Measurements from ENCODE around the gene CCNY. TPM values are rescaled to one million over a fixed set of nuclear protein-coding genes. Genes with fewer than 3 reads are reported as not detected.

Gene CCNY
- total and polyA plus RNA-seq, 2 of the 4 experiments (the other 2 are of a cell fraction), result 38.0 to 131 TPM

DNA sequence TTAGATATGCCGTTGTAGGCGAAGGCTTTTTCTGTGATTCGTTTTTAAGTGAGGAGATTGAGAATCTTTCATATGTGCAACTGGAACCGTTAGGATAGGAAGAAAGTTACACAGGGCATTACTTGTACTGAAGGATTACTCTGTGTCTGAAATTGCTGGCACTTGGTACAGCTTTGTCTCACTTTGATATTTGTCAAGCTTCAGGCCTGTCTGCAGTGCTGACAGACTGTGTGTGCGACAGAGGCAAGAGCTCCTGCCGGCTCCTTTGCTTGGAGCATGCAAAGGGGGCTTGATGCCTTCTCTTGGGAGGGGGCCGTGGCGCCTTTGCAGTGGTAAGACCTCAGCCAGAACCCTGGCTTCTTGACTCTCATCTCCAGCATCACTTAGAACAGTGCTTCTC is 45.8 kb downstream of the CCNY start:
- peaks cover 61% of the 10 kb centered on the region for H4K20me1 ChIP-seq (ENCODE audit: insufficient read depth, low read length)
- DNase-seq (no peak), ATAC-seq (ENCODE audit: low read depth) (no peak)
- no peaks in the 10 kb centered on the region for H3K9me3 ChIP-seq (ENCODE audit: control insufficient read depth, insufficient read depth, low read length)
- BruUV-seq (replicated peaks), result no TSS peak
- 79% methylated on average over 4 of the region's 8 CpGs; no CpG with 5 or more reads in 1 of the 2 experiments for WGBS, 2 experiments (ENCODE audit: extremely low coverage in 2 of 2, insufficient read length in 1 of 2)
- H3K36me3 ChIP-seq (ENCODE audit: control insufficient read depth, insufficient read depth, low read length), result no peaks in the 10 kb centered on the region
- H2AFZ ChIP-seq (replicated peaks; ENCODE audit: low read length, poor library complexity), result no peak overlapping the region
- no peak overlapping the region for H3K14ac ChIP-seq (replicated peaks; ENCODE audit: low read depth, low read length)
- dilution Hi-C loops (cut with HindIII; ENCODE audit: low sequenced_read_pairs, unreplicated experiment) (no loop called here), in situ Hi-C loops (cut with MboI; ENCODE audit: low sequenced_read_pairs) (no loop called here), intact Hi-C loops (cut with micrococcal nuclease) (no loop called here)
- no peak overlapping the region for H4K5ac ChIP-seq (ENCODE audit: low read depth, low read length)
- H2BK5ac ChIP-seq (ENCODE audit: low read depth, low read length, poor library complexity, severe bottlenecking), result no peak overlapping the region
- no peaks in the 10 kb centered on the region for H3K27me3 ChIP-seq (ENCODE audit: control insufficient read depth, insufficient read depth, low read length)
- H3K56ac ChIP-seq (ENCODE audit: extremely low read depth, insufficient read depth, low read length), result no peak overlapping the region
- no peak overlapping the region for H2BK120ac ChIP-seq (ENCODE audit: low read depth, low read length)
- no peak overlapping the region for H2BK15ac ChIP-seq (ENCODE audit: low read depth, low read length)
- H3K4ac ChIP-seq (ENCODE audit: low read depth, low read length), result no peak overlapping the region
- H4K91ac ChIP-seq (ENCODE audit: insufficient read depth, low read depth, low read length), result no peak overlapping the region
- no peak overlapping the region for H4K8ac ChIP-seq (ENCODE audit: low read depth in 2 of 2, low read length in 2 of 2)
- H2BK20ac ChIP-seq (ENCODE audit: low read depth, low read length), result no peak overlapping the region
- no peak overlapping the region for H3K9ac ChIP-seq (ENCODE audit: low read depth, low read length)
- POLR2A ChIA-PET (ENCODE audit: unreplicated experiment), result no interaction called here
- CTCF ChIA-PET, result no interaction called here
- no peak overlapping the region for H3K4me3 ChIP-seq (ENCODE audit: insufficient read depth, low read depth, low read length)
- H3K9me1 ChIP-seq (ENCODE audit: insufficient read depth, low read length), result peaks cover 28% of the 10 kb centered on the region
- no peak overlapping the region for H3K23ac ChIP-seq (ENCODE audit: low read depth, low read length)
- TF ChIP-seq RCOR1 (IDR thresholded peaks at IDR 0.05; ENCODE audit: insufficient replicate concordance, low read length) (no peak), MAFK (IDR thresholded peaks at IDR 0.05; ENCODE audit: low read depth, low read length) (no peak)
- H3K79me1 ChIP-seq (ENCODE audit: low read depth in 1 of 2, low read length in 2 of 2), result peaks cover 57 to 85% of the 10 kb centered on the region in 2 experiments
- no peak overlapping the region for H2AK5ac ChIP-seq (ENCODE audit: low read depth, low read length)
- H3K18ac ChIP-seq (ENCODE audit: low read depth, low read length), result no peak overlapping the region
- no peak overlapping the region for H3K4me2 ChIP-seq (ENCODE audit: low read depth, low read length)
- H3K27ac ChIP-seq (ENCODE audit: insufficient read depth, low read length), result no peak overlapping the region
- H2AK9ac ChIP-seq (replicated peaks; ENCODE audit: low read depth, low read length, poor library complexity), result no peak overlapping the region
- peaks cover 15% of the 10 kb centered on the region for H3K4me1 ChIP-seq (ENCODE audit: control insufficient read depth, insufficient read depth, low read length)
